HepG2 (cell line): ENCODE results near the gene RGS19. TPM values are rescaled to one million over a fixed set of nuclear protein-coding genes. Genes with fewer than 3 reads are reported as not detected.

Experiments
- ARNTL ChIP-seq: sonication (generic); formaldehyde crosslinking; IDR thresholded peaks from 2 replicates; pipeline ENCODE4 v1.4.0; 2020; ENCODE audit warnings: mild to moderate bottlenecking, missing genetic modification reagents
- ELF3 ChIP-seq: IDR thresholded peaks from 2 replicates; pipeline ENCODE4 v1.6.1; 2016; ENCODE audit warnings: missing genetic modification reagents, missing compliant biosample characterization
- FOXK1 ChIP-seq: sonication (generic); formaldehyde crosslinking; IDR thresholded peaks from 2 replicates; pipeline ENCODE4 v1.4.0; 2020; ENCODE audit warnings: low read depth, missing genetic modification reagents, borderline replicate concordance
- HNF4A ChIP-seq: sonication (generic); formaldehyde crosslinking; IDR thresholded peaks from 2 replicates; pipeline ENCODE4 v1.4.0; 2020; ENCODE audit warnings: missing genetic modification reagents
- IKZF5 ChIP-seq: IDR thresholded peaks from 2 replicates; pipeline ENCODE4 v1.6.1; 2018; ENCODE audit warnings: missing genetic modification reagents, mild to moderate bottlenecking, missing compliant biosample characterization
- MIER3 ChIP-seq: IDR thresholded peaks from 2 replicates; pipeline ENCODE4 v1.6.1; 2016; ENCODE audit warnings: missing compliant biosample characterization, borderline replicate concordance
- RARG ChIP-seq: sonication (generic); formaldehyde crosslinking; IDR thresholded peaks from 2 replicates; pipeline ENCODE4 v1.4.0; 2020; ENCODE audit warnings: low read depth, mild to moderate bottlenecking, missing genetic modification reagents
- RFX1 ChIP-seq: fragments of 450-650 bp; IDR thresholded peaks from 2 replicates; pipeline ENCODE4 v1.6.1; 2017
- RNF219 ChIP-seq: sonication (generic); formaldehyde crosslinking; IDR thresholded peaks from 2 replicates; pipeline ENCODE4 v1.5.0; 2020; ENCODE audit warnings: mild to moderate bottlenecking, missing genetic modification reagents
- SAP130 ChIP-seq: IDR thresholded peaks from 2 replicates; pipeline ENCODE4 v1.6.1; 2016; ENCODE audit warnings: low read depth
- SIX1 ChIP-seq: sonication (generic); formaldehyde crosslinking; IDR thresholded peaks from 2 replicates; pipeline ENCODE4 v1.4.0; 2020; ENCODE audit warnings: missing genetic modification reagents, borderline replicate concordance
- ZNF205 ChIP-seq: IDR thresholded peaks from 2 replicates; pipeline ENCODE4 v1.6.1; 2018; ENCODE audit warnings: missing biosample characterization, missing genetic modification reagents
- ZNF441 ChIP-seq: sonication (generic); formaldehyde crosslinking; IDR thresholded peaks from 2 replicates; pipeline ENCODE4 v1.7.0; 2021; ENCODE audit warnings: missing genetic modification reagents, borderline replicate concordance
- ZNF512B ChIP-seq: sonication (generic); formaldehyde crosslinking; IDR thresholded peaks from 2 replicates; pipeline ENCODE4 v1.5.1; 2020; ENCODE audit warnings: missing genetic modification reagents, mild to moderate bottlenecking, borderline replicate concordance
- ZNF564 ChIP-seq: sonication (generic); formaldehyde crosslinking; IDR thresholded peaks from 2 replicates; pipeline ENCODE4 v1.8.1; 2023; ENCODE audit warnings: mild to moderate bottlenecking, missing genetic modification reagents
- ZNF781 ChIP-seq: sonication (generic); formaldehyde crosslinking; IDR thresholded peaks from 2 replicates; pipeline ENCODE4 v1.5.1; 2020; ENCODE audit warnings: borderline replicate concordance, mild to moderate bottlenecking, missing genetic modification reagents; ENCODE audit errors: not compliant biosample characterization
- polyA plus RNA-seq, 8 experiments: library from polyadenylated mRNA; depleted of rRNA in 3 of 8; stranded (reverse) in 7 of 8; unstranded in 1 of 8; fragments of >200 nt; fragmentation: Illumina TruSeq in 4 of 8; extraction: Trizol in 4 of 8; gene quantifications; 2 replicates each; pipeline versions ENCODE4 v1.2.1 to v1.2.3, GENCODE V29; 2011 to 2016; ENCODE audit warnings: low read depth in 4 of 8, missing spikeins in 1 of 8, mixed read lengths in 1 of 8; ENCODE audit not compliant: insufficient read depth in 1 of 8
- total RNA-seq, 5 experiments: library from RNA; depleted of rRNA; stranded (reverse); fragments of >200 nt; fragmentation: Illumina TruSeq; extraction: Trizol; gene quantifications; 2 replicates each; pipeline ENCODE4 v1.2.3, GENCODE V29; 2016; ENCODE audit warnings: low read depth in 1 of 5
- TF ChIP-seq, protein P1 (sequence below): sonication (generic); formaldehyde crosslinking; IDR thresholded peaks from 2 replicates; pipeline ENCODE4 v1.4.0; 2020; ENCODE audit warnings: mild to moderate bottlenecking, missing genetic modification reagents
- TF ChIP-seq, protein P2 (sequence below): sonication (generic); formaldehyde crosslinking; IDR thresholded peaks from 2 replicates; pipeline ENCODE4 v1.4.0; 2020; ENCODE audit warnings: missing genetic modification reagents, borderline replicate concordance

The RGS19 gene
- total and polyA plus RNA-seq, 2 of the 13 experiments (the other 11 are each of a cell fraction or from before 2014, with no cell fraction given), result 10.7 to 11.9 TPM

DNA sequence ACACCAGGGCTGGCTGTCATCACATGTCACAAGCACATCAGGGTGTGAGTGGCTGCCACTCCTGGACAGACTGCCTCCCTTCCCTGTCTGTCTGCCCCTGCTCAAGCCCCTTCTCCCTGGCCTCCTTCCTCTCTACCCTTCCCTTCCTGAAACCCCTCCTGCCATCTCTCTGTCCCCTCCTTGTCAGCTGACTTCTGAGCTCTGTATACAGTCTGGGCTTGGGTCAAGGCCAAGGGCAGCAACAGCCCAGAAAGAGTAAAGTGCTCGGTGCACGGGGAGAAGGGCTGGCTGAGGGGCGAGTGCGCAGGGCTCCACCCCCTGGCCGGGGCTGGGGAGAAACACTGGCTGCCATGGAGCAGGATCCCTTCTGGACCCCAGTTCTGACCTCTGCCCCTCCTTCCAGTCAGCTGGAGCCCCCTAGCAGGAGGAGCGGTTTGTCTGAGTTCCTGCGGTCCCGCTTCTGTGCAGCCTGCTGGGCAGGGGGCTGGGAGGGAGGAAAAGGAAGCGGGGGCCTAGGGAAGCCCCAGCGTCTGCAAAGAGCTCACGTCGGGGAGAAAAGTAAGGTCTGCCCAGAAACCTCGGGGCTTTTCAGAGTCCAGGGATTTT is 2.9 kb upstream of the RGS19 start (continued):
- TF ChIP-seq, protein P1, sequence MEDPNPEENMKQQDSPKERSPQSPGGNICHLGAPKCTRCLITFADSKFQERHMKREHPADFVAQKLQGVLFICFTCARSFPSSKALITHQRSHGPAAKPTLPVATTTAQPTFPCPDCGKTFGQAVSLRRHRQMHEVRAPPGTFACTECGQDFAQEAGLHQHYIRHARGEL (CRISPR knock-in tag), result 0 out of 2 replicates have a peak, but pooled peaks have one; percentile 21
- TF ChIP-seq RFX1 (no peak), SAP130 (CRISPR knock-in tag) (peak; percentile 76), SIX1 (CRISPR knock-in tag) (0 out of 2 replicates have a peak, but pooled peaks have one; percentile 19), ARNTL (CRISPR knock-in tag) (peak; percentile 59; the same call in 1 of the 2 replicates), HNF4A (CRISPR knock-in tag) (peak; percentile 51), MIER3 (peak; percentile 79; the same call in 1 of the 2 replicates), RARG (CRISPR knock-in tag) (no peak), ZNF205 (CRISPR knock-in tag) (peak; percentile 82; the same call in 1 of the 2 replicates), IKZF5 (CRISPR knock-in tag) (peak; percentile 21; the same call in 1 of the 2 replicates), ZNF564 (0 out of 2 replicates have a peak, but pooled peaks have one; percentile 26), ZNF512B (no peak), ZNF781 (CRISPR knock-in tag) (peak; percentile 51), RNF219 (no peak), FOXK1 (CRISPR knock-in tag) (peak; percentile 85; the same call in 1 of the 2 replicates), ZNF441 (peak; percentile 87; the same call in 1 of the 2 replicates), ELF3 (CRISPR knock-in tag) (0 out of 2 replicates have a peak, but pooled peaks have one; percentile 16)
- TF ChIP-seq, protein P2, sequence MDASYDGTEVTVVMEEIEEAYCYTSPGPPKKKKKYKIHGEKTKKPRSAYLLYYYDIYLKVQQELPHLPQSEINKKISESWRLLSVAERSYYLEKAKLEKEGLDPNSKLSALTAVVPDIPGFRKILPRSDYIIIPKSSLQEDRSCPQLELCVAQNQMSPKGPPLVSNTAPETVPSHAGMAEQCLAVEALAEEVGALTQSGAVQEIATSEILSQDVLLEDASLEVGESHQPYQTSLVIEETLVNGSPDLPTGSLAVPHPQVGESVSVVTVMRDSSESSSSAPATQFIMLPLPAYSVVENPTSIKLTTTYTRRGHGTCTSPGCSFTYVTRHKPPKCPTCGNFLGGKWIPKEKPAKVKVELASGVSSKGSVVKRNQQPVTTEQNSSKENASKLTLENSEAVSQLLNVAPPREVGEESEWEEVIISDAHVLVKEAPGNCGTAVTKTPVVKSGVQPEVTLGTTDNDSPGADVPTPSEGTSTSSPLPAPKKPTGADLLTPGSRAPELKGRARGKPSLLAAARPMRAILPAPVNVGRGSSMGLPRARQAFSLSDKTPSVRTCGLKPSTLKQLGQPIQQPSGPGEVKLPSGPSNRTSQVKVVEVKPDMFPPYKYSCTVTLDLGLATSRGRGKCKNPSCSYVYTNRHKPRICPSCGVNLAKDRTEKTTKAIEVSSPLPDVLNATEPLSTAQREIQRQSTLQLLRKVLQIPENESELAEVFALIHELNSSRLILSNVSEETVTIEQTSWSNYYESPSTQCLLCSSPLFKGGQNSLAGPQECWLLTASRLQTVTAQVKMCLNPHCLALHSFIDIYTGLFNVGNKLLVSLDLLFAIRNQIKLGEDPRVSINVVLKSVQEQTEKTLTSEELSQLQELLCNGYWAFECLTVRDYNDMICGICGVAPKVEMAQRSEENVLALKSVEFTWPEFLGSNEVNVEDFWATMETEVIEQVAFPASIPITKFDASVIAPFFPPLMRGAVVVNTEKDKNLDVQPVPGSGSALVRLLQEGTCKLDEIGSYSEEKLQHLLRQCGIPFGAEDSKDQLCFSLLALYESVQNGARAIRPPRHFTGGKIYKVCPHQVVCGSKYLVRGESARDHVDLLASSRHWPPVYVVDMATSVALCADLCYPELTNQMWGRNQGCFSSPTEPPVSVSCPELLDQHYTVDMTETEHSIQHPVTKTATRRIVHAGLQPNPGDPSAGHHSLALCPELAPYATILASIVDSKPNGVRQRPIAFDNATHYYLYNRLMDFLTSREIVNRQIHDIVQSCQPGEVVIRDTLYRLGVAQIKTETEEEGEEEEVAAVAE, result 0 out of 2 replicates have a peak, but pooled peaks have one; percentile 44
